DOHH2 (cell line): ENCODE data around the gene KIF5B.
"Not testable (repeated sequence)": the region's sequence is repeated elsewhere in the genome, so short reads cannot be mapped to it uniquely, and the experiment has no call there.

ENCODE experiments used
- H3F3A ChIP-seq: fragments of 200-600 bp; sonication (generic), shearing (Covaris generic); 2 replicates; pipeline ENCODE4 v1.6.0; 2016; ENCODE audit warnings: antibody characterized with exemption, mild to moderate bottlenecking; ENCODE audit not compliant: control insufficient read depth, insufficient read depth
- H3K27ac ChIP-seq: fragments of 200-600 bp; sonication (generic); 2 replicates; pipeline ENCODE4 v1.5.1; 2014; ENCODE audit warnings: low read depth, mild to moderate bottlenecking, low read length, moderate library complexity
- H3K27me3 ChIP-seq: fragments of 200-600 bp; sonication (generic); 2 replicates; pipeline ENCODE4 v1.6.1; 2014; ENCODE audit warnings: mild to moderate bottlenecking, low read length, mixed read lengths; ENCODE audit not compliant: control insufficient read depth
- H3K36me3 ChIP-seq: fragments of 200-600 bp; sonication (generic); 2 replicates; pipeline ENCODE4 v1.6.1; 2014; ENCODE audit warnings: mild to moderate bottlenecking, low read length, moderate library complexity, mixed read lengths; ENCODE audit not compliant: control insufficient read depth
- H3K4me1 ChIP-seq: fragments of 200-600 bp; sonication (generic); 2 replicates; pipeline ENCODE4 v1.6.1; 2014; ENCODE audit warnings: mild to moderate bottlenecking, low read length, mixed read lengths; ENCODE audit not compliant: control insufficient read depth
- H3K4me2 ChIP-seq: fragments of 200-600 bp; sonication (generic); 2 replicates; pipeline ENCODE4 v1.6.0; 2014; ENCODE audit warnings: mild to moderate bottlenecking, low read length, moderate library complexity
- H3K4me3 ChIP-seq: fragments of 200-600 bp; sonication (generic); 2 replicates; pipeline ENCODE4 v1.5.1; 2014; ENCODE audit warnings: mild to moderate bottlenecking, low read length, mixed read lengths
- H3K79me2 ChIP-seq: fragments of 200-600 bp; sonication (generic); 2 replicates; pipeline ENCODE4 v1.6.1; 2014; ENCODE audit warnings: mild to moderate bottlenecking, low read length, mixed read lengths; ENCODE audit not compliant: control insufficient read depth
- H3K9me2 ChIP-seq: fragments of 200-600 bp; sonication (generic); replicated peaks from 2 replicates; pipeline ENCODE4 v1.6.1; 2014; ENCODE audit warnings: mild to moderate bottlenecking, low read length, mixed read lengths; ENCODE audit not compliant: control insufficient read depth
- H3K9me3 ChIP-seq: fragments of 200-600 bp; sonication (generic); 2 replicates; pipeline ENCODE4 v1.6.1; 2014; ENCODE audit warnings: antibody characterized with exemption, low read length, mixed read lengths; ENCODE audit not compliant: control insufficient read depth, insufficient read depth
- H4K20me1 ChIP-seq: fragments of 200-600 bp; sonication (generic); 2 replicates; pipeline ENCODE4 v1.6.0; 2014; ENCODE audit warnings: low read depth, mild to moderate bottlenecking, antibody characterized with exemption, low read length, moderate library complexity; ENCODE audit not compliant: control insufficient read depth, insufficient read depth
- CTCF ChIP-seq: fragments of 200-600 bp; sonication (generic); IDR thresholded peaks from one replicate; pipeline ENCODE4 v1.5.1; 2014; ENCODE audit warnings: antibody characterized with exemption, mild to moderate bottlenecking, low read depth, low read length; ENCODE audit not compliant: poor library complexity, severe bottlenecking
- EZH2phosphoT487 ChIP-seq: fragments of 200-600 bp; sonication (generic); IDR thresholded peaks from 2 replicates; pipeline ENCODE4 v1.6.1; 2017; ENCODE audit warnings: borderline replicate concordance, mild to moderate bottlenecking, antibody characterized with exemption, low read length, moderate library complexity, mixed read lengths

KIF5B gene

GRCh38 chr10:32057036-32057372 lies 779 bp upstream of the KIF5B start:
- Histone ChIP-seq H3K4me1 (peaks cover 34% of the 10 kb centered on the region), H3K9me3 (no peaks in the 10 kb centered on the region), H3F3A (no peaks in the 10 kb centered on the region), H3K4me3 (peak overlapping the region; percentile 96), H3K79me2 (peaks cover 42% of the 10 kb centered on the region), H3K9me2 (no peaks in the 10 kb centered on the region), H3K36me3 (peaks cover 38% of the 10 kb centered on the region), H3K4me2 (peak overlapping the region; percentile 92), H3K27ac (no peak overlapping the region), H4K20me1 (peaks cover 34% of the 10 kb centered on the region), H3K27me3 (no peaks in the 10 kb centered on the region)
- no peak for TF ChIP-seq CTCF
- TF ChIP-seq EZH2phosphoT487, result no peak

- TF ChIP-seq EZH2phosphoT487 (no peak), CTCF (no peak)
- H3K9me2 ChIP-seq, result no peaks in the 10 kb centered on the region
- peaks cover 39% of the 10 kb centered on the region for H4K20me1 ChIP-seq
- H3K4me2 ChIP-seq, result peak overlapping the region; percentile 92
- H3K4me3 ChIP-seq, result peak overlapping the region; percentile 96
- H3K36me3 ChIP-seq, result peaks cover 51% of the 10 kb centered on the region
- peaks cover 56% of the 10 kb centered on the region for H3K79me2 ChIP-seq
- no peaks in the 10 kb centered on the region for H3F3A ChIP-seq
- H3K4me1 ChIP-seq, result peaks cover 37% of the 10 kb centered on the region
- H3K27ac ChIP-seq, result peak overlapping the region; percentile 68
- no peaks in the 10 kb centered on the region for H3K9me3 ChIP-seq
- no peaks in the 10 kb centered on the region for H3K27me3 ChIP-seq
Observed at GRCh38 chr10:32055478-32056135, 618 bp downstream of the KIF5B start.

- H4K20me1 ChIP-seq, result peaks cover 50% of the 10 kb centered on the region
- no peak for TF ChIP-seq CTCF
- TF ChIP-seq EZH2phosphoT487, result no peak
- peaks cover 40% of the 10 kb centered on the region for H3K4me1 ChIP-seq
- no peak overlapping the region for H3K27ac ChIP-seq
- peak overlapping the region; percentile 96 for H3K4me3 ChIP-seq
- peak overlapping the region; percentile 92 for H3K4me2 ChIP-seq
- H3K9me3 ChIP-seq, result no peaks in the 10 kb centered on the region
- H3F3A ChIP-seq, result no peaks in the 10 kb centered on the region
- no peaks in the 10 kb centered on the region for H3K9me2 ChIP-seq
- no peaks in the 10 kb centered on the region for H3K27me3 ChIP-seq
- peaks cover 66% of the 10 kb centered on the region for H3K36me3 ChIP-seq
- peaks cover 71% of the 10 kb centered on the region for H3K79me2 ChIP-seq
Observed at GRCh38 chr10:32054094-32054493, 2.1 kb downstream of the KIF5B start.

GRCh38 chr10:32053392-32053791 lies 2.8 kb downstream of the KIF5B start:
- Histone ChIP-seq H3K79me2 (peaks cover 78% of the 10 kb centered on the region), H3K4me1 (peaks cover 40% of the 10 kb centered on the region), H3K4me2 (peak overlapping the region; percentile 92), H3K36me3 (peaks cover 73% of the 10 kb centered on the region), H3K4me3 (peak overlapping the region; percentile 96), H4K20me1 (peaks cover 56% of the 10 kb centered on the region)
- not testable (repeated sequence) for H3K9me2 ChIP-seq, H3F3A ChIP-seq, H3K27me3 ChIP-seq, H3K27ac ChIP-seq, H3K9me3 ChIP-seq
